ENCODE data around the gene PDE4B.
A peak's percentile ranks its signal among the peaks of the same experiment; 100 is the strongest.
"Not testable (repeated sequence)": the region's sequence is repeated elsewhere in the genome, so short reads cannot be mapped to it uniquely, and the experiment has no call there.

Gene PDE4B

DNA sequence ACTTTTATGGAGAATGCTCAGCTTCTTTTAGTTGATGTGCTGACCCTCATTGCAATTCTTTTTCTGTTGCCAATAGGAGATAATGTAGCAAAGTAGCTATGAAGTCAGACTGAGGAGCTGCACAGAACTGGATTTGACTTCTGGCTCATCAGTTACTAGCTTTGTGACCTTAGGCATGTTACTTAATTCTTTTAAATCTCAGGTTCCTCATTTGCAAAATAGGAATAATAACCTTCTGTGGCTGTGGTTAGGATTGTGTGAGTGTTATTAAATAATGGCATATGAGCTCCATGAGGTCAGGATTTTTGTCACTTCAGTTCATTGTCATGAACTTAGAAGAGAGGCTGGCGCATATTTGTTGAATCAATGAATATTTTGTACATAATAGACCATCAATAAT is 503.7 kb downstream of the PDE4B start:
- DNase-seq: no peak

- DNase-seq: no peak
Measured at GRCh38 chr1:66296951-66297350, 504.3 kb downstream of the PDE4B start.

DNA sequence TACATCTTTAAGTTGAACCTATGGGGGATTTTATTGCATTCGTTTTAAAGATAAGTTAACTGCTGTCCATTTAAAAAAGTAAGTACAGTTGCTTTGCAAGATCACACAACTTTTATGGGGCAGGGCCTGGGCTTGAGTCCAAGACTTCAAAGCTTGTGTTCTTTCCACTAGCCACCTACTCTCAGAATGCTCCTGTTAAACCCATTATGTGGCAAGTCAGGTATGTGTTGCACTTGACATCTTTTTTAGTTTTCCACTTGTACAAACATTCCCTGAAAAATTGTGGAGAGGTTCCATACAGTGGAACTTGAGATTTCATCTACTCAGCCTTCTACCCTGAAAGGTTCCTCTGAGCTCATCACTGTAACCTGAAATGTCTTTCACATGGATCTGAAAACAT is 505.8 kb downstream of the PDE4B start:
- DNase-seq: no peak

- no peak for DNase-seq
Measured at GRCh38 chr1:66300280-66300971, 507.7 kb downstream of the PDE4B start.

- peak; percentile 37 to 48 for DNase-seq
Measured at GRCh38 chr1:66300972-66301451, 508.3 kb downstream of the PDE4B start.

GRCh38 chr1:66302184-66302742 is 509.6 kb downstream of the PDE4B start:
- DNase-seq: no peak

DNA sequence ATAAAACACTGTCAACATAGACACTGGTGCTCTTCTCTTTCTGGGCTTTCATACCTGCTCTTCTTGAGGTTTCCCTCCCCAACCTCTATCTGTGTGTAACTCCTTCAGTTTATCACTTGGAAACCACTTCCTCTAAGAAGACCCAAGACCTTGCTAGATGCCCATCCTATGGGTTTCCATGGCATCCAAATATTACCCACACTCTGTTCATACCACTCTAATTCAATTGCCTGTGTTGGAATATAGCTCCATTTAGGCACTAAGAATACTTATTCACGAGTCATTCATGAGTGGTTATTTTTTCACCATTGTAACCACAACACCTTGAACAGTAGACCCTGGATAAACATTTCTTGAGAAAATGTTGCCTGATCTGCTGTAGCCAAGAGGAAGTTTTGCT is 510.1 kb downstream of the PDE4B start:
- no peak for DNase-seq

DNA sequence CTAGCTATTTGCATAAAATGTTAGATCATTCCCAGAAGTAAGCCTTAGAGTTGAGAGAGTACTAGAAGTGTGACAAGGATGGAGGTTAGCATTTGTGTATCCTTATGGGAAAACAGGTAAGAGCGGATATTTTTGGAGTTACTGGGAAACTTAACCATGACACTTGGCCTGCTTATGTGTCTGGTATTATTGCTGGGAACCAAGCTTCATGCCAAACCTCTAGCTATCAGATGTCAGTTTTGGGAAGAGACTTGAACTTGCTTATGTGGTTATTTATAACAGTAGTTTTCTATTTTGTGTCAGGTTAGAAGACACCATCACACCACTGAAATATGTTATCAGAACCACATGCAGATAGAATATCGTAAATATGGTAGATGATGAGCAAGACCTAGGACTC is 511.0 kb downstream of the PDE4B start:
- DNase-seq: no peak

DNA sequence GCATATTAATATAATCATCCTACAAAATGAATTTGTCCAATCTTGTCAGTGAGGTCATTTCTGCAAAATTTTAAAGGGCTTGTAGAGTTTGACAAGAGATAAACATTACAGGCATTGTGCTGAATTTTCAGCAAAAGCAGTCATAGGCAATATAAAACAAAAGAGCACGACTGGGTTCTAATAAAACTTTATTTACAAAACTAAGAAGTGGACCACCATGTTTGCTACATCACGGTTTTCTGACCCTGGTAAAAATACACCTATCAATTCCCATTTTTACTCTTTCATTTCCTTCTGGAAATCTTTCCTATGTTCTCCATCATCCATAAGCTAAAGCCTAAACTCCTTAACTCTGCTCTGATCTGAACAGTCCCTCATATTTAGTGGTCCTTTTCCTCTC is 511.4 kb downstream of the PDE4B start:
- DNase-seq: no peak

GRCh38 chr1:66305927-66306326 is 513.2 kb downstream of the PDE4B start:
- DNase-seq: no peak

- no peak for DNase-seq
Measured at GRCh38 chr1:66309006-66309741, 516.5 kb downstream of the PDE4B start.

- DNase-seq: no peak
Measured at GRCh38 chr1:66311092-66311491, 518.4 kb downstream of the PDE4B start.

DNA sequence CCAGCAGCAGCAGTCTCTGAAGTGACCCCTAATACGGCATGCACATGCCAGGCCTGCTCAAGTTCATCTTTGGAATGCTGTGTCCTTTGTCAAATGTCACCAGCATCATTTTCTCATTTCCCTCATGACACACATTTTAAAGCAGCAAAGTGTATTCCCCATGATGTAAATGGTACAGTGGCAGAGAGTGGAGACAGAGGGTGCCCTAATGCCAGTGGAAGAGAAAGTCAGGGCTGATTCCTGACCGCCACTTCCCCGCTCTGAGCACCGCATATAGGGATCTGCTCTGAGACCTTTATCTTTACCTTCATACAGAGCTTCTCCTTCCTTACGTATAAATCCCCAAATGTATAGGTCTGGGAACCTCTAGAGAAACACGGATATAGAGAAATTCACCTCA is 518.9 kb downstream of the PDE4B start:
- no peak for DNase-seq

DNA sequence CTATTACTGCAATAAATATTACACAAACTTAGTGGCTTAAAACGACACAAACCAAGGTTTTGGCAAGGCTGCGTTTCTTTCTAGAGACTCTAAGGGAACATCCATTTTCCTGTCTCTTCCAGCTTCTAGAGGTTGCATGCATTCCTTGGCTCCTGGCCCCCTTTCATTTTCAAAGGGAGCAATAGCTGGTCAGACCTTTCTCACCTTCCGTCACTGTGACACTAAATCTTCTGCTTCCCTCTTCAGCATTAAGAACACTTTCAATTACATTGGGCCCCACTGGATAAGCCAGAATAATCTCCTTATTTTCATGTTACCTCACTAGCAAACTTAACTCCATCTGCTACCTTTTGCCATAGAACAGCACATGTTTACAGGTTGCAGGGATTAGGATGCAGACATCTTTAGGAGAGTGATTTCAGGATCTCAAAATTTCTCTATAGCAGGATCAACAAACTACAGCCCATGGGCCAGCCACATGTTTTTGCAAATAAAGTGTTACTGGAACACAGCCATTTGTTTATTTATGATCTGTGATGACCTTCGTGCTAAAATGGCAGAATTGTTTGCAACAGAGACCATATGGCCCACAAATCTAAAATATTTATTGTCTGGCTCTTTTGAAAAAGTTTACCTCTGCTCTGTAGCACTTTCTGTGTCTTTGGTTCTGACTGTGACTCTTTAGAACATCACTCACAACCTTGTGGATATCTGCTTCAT is 519.7 kb downstream of the PDE4B start:
- DNase-seq: no peak

DNA sequence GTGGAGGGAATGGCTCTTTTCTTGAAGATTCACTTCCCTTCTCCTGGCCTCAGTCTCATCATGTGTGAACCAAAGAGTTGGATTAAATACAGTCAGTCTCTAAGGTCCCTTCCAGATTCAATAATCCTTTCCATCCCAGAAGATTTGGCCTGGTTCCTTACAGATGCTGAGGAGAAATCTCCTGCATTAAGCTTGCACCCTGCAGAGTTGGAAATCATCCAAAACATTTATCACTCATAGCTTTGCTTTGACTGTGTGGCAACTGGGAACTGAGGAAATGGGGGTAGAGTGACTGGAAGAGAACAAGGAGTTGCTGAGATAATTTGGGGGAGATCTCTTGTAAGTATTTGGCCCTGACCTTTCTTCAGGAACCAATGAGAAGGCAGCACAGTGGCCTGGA is 520.7 kb downstream of the PDE4B start:
- no peak for DNase-seq

DNA sequence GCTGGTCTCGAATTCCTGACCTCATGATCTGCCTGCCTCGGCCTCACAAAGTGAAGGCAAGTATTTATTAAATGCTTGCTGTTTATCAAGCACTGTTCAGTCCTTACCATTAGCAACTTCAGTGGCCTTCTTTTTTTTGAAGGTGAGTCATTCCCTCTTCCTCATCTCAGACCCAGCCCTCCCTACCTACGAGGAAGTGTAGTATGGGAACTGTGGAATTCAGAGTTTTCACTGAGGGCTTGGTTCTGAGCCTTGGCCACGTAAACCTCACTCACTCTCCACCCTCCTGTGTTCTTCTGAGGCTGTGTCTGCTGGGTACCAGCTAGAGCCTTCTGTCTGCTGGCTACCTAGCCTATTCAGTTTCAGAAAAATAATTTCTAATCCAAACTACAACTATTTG is 523.0 kb downstream of the PDE4B start:
- DNase-seq: no peak

DNA sequence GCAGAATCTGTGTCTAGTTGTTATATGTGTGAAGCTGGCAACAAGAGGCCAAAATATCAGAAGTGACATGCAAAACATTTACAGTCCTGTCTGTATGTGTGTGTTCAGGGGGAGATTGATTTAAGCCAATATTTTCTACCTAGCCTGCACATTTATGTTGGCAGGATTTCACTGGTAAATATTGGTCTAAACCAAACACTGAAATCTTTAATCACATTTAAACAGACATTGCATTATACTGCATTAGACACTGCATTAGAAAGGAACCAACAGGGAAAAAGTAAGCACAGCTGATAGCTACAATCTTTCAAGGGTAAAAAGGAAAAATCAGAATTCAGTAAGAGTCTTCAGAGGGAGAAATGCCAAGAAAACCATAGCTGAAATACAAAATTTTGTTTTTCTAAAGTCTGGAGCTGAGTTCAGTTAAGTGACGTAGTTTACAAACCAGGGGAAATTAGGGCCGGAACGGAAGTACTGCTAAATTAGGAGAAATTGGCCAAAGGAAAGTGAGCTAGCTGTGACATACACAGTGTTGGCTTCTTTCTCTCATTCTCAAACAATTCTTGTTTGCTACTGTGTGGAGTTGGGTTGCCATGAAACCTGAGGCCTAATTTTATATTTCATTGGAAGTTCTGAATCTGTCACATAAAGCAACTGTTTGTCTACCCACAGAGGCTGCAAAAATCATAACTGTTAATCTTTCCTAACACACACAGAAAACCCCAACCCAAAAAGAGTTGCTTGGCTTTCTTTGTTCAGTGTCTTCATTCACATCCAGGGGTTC is 524.0 kb downstream of the PDE4B start:
- DNase-seq: no peak

GRCh38 chr1:66317248-66317515 is 524.5 kb downstream of the PDE4B start:
- DNase-seq: no peak

DNA sequence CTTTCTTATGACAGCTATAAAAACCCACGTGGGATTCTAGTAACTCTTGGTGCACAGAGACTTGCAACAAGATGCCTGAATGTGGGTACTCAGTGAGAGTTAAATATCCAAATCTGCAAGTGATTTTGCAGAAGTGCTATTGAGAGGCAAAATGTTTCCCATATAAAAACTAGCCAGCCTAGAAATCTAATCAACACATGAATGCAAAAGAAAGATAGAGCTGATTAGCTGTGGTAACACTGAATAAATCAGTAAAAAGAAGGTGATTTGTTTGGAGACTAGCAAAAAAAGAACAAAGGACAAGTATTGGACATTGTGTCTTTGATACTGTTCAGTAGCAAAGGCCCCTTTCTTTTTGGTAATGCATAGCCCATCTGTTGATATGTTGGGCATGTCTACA is 527.5 kb downstream of the PDE4B start:
- no peak for DNase-seq

GRCh38 chr1:66322462-66322861 is 529.8 kb downstream of the PDE4B start:
- DNase-seq: not testable (repeated sequence)

GRCh38 chr1:66323958-66324625 is 531.4 kb downstream of the PDE4B start:
- no peak for DNase-seq

DNA sequence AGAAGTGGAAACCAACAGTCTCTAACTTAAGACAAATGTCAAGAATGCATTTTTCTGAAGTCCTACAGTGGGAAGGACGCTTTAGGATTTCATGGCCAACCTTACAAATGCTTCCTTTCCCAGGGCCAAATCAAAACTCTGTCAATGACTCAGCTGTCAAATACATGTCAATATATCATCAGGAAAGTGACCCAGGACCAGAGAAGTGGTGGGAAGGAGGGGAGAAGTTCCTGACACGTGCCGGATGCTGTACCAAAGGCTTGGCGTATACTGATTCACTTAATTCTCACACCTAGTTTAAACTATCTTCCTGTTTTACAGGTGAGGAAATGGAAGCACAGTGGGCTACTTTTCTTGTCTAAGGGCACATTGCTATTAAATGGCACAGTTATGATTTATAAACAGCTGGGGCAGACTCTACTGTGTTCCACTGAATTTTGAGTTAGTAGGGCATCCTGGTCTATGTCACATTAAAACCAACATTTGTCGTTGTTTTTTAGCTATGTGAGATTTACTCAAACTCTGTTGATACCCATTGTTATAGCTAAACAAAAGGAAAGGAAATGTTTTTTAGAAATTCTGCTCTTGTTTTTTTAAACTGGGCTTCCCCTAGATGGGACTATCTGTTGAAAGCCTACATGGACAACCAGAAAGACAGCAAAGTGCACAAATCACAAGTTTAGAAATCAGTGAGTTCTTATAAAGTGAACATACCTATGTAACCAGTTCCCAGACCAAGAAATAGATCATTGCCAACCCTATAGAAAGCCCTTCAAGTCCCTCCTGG is 533.1 kb downstream of the PDE4B start:
- DNase-seq: no peak
